ENCODE measurements around the gene SYCE3.
"Not testable (repeated sequence)": the region's sequence is repeated elsewhere in the genome, so short reads cannot be mapped to it uniquely, and the experiment has no call there.

The SYCE3 gene

DNA sequence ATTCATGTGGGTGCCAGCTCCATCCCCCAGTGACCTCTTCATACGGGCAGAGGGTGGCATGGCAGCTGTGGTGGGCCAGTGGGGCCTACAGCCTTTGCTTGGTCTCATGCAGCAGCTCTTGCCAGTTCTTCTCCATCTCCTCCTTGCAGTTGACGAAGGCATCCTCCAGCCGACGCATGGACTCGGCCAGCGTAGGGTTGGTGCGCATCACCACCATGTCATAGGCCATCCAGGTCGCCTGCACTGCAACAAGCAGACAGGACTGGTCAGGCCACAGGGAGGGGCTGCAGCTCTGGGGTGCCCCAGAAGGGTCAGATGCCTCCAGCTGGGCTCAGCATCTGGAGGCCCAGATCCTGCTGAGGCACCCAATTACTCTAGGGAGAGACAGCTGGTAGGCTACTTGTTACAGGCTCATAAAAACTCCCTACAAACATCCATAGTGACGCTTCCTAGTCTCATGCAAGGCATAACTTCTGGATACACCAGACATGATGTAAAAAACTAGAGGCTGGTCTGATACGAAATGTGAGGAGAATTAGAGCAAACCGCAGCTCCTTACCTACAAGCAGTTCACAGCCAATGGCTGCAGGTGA, 11.5 kb downstream of the SYCE3 start:
- in situ Hi-C loops (cut with HindIII; ENCODE audit: low sequenced_read_pairs) = no loop called here

DNA sequence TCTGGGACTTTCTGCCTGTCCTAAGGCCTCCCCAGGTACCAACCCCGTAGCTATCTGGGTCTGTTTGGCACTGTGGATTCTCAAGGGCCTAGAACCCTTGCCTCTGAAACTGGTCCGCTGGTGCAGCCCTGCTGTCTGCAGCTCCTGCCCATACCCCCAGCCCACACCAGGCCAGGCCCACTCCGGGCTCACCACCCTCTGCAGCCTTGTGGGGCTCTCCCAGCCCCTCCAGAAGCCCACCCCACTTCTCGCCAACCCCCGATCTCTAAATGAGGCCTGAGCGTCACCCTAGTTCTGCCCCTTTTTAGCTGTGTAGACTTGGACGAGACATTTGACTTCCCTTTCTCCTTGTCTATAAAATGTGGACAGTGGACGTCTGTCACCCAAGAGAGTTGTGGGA, 12.3 kb downstream of the SYCE3 start:
- in situ Hi-C loops (cut with HindIII; ENCODE audit: low sequenced_read_pairs) = no loop called here

DNA sequence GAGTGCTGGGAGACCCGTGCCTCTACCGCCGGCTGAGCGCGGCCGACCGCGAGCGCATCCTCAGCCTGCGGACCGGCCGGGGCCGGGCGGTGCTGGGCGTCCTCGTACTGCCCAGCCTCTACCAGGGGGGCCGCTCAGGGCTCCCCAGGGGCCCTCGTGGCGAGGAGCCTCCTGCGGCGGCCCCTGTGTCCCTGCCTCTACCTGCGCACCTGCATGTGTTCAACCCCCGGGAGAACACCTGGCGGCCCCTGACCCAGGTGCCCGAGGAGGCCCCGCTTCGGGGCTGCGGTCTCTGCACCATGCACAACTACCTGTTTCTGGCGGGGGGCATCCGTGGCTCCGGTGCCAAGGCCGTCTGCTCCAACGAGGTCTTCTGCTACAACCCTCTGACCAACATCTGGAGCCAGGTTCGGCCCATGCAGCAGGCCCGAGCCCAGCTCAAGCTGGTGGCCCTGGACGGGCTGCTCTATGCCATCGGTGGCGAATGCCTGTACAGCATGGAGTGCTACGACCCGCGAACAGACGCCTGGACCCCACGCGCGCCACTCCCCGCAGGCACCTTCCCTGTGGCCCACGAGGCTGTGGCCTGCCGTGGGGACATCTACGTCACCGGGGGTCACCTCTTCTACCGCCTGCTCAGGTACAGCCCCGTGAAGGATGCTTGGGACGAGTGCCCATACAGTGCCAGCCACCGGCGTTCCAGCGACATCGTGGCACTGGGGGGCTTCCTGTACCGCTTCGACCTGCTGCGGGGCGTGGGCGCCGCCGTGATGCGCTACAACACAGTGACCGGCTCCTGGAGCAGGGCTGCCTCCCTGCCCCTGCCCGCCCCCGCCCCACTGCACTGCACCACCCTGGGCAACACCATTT, 13.6 kb downstream of the SYCE3 start:
- in situ Hi-C loops (cut with HindIII; ENCODE audit: low sequenced_read_pairs) = no loop called here

DNA sequence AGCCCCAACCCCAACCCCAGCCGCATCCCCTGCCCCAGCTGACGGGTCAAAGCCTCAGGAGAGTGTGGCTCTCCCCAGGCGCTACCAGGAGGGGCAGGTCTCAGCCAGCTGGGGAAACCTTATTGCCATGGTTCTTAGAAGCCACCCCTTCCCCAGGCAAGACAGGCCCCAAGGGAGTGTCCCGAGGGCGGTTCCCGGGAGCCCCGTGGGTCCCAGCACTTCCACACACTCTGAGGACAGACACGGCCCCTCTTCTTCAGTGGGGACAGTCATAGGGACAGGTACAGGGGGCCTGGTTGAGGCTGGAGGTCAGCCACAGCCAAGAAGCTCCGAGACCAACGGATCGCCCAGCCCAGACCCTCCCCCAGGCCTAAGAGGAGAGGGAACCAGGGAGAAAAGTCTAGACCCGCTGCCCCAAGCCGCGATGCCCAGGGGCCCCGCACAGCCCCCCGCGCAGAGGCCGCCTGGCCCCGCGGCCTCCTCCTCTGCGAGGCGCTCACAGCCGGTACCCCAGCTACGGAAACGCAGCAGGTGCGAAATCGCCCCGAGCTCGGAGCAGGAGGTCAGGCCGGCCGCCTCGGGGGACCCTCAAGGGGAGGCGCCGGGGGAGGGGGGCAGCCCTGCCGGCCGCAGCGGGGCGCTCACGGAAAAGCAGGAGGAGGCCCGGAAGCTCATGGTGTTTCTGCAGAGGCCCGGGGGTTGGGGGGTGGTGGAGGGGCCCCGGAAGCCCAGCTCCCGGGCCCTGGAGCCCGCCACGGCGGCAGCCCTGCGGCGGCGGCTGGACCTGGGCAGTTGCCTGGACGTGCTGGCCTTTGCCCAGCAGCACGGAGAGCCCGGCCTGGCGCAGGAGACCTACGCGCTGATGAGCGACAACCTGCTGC, 14.4 kb downstream of the SYCE3 start:
- in situ Hi-C loops (cut with HindIII; ENCODE audit: low sequenced_read_pairs) = no loop called here

DNA sequence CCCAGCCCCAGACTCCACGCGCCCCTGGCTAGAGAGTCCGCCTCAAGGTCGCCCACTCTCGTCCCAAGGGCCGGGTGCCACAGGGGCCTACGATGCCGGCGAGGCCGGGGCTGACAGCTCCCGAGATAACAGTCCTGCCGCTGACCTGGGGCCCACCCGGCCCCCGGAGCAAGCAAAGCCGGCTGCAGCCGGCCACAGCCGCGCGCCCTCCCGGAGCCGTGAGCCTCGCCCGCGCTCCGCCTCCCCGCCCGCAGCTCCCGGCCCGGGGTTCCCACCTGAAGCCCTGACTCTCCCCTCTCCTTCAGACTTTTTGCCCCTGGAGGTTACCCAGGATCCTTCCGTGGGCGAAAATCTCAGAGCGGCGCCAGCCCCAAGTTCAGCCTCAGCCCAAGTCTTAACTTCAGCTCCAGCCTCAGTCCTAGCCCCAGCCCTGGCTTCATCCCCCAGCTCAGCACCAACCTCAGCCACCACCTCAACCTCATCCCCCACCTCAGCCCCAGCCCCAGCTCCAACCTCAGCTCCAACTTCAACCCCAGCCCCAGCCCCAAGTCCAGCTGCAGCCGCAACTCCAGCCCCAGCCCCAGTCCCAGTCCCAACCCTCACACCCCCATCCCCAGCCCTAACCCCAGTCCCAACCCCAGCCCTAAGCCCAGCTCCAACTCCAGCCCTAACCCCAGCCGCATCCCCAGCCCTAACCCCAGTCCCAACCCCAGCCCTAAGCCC, 15.3 kb downstream of the SYCE3 start:
- in situ Hi-C loops (cut with HindIII; ENCODE audit: low sequenced_read_pairs) = no loop called here

DNA sequence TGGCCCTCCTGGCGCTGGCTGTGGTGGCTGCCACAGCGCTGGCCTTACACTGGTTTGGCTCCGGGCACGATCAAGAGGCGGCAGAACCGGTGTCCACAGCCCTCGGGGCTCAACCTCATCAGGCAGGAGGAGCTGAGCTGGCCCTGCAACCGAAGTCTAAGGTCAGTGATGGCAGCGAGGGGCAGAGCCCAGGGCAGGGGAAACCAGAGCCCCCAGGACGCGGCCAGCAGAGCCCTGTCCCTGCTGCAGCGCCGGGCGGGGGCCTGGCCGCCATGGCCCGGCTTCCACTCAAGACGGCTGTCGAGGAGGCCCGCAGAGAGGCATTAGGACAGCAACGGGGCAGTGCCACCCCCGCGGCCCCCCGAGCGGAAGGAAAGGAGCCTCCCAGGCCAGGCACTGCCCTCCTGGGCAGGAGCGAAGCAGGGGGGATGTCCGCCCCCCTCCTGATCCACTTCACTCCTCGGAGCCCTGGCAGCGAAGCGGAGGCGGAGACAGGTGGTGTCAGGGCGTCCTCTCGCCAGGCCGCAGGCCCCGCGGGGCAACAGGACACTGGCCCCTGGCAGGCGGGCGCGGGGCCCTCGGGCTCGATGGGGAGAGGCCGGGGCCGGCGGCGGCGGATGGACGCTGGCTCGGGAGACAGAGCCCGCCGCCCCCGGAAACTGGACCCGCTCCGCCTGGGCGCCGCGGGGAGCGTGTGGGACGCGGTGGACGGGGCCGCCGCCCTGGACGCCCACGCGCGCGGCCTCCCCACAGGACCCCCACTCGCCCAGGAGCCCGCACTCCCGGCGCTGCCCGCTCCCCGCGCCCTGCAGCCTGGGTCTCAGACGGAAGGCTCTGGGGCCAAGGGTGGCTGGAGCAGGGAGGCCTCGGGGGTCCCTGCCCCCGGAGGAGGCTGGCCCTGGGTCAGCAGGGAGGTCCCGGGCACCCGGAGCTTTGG, 16.1 kb downstream of the SYCE3 start:
- in situ Hi-C loops (cut with HindIII; ENCODE audit: low sequenced_read_pairs) = no loop called here

DNA sequence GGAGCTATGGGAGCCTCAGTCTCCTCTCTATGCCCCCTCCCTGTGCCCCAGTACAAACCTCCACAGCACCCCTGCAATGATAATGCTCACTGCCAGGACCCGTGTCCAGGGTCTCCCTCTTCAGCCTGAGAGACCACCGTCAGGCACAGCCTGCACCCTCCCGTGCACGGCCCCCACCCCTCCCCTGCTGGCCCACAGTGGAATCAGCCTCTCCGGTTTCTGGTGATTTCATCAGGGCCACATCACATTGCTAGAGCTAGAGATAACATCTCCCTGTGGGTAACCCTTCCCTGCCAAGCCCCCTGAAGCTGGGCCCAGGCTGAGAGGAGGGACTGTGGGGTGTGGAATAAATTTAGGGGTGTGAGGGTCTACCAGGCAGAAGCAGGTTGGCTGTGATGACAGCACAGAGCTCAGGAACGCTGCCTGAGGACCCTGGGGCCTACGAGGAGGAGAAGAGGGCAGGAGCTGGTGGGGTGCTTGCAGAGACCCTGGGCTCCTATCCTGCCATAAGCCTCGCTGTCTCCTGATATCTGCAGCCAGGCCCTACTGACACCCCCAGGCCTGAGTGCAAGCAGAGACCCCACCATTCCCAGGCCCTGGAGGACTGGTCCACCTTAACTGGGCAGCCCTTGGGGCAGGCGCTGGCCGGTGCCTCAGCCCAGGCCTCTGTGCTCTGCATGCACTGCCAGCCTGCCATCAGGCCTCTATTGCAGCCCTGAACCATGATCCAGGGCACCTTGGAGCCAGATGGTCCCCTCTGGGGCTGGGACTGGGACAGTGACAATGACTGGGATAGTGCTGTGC, 17.0 kb downstream of the SYCE3 start, which contains the start of gene KLHDC7B:
KLHDC7B (plus strand) TSS at position 378 of the 804 bp plus-strand sequence; CDS start at position 723, 345 bp downstream.
- in situ Hi-C loops (cut with HindIII; ENCODE audit: low sequenced_read_pairs) = no loop called here

DNA sequence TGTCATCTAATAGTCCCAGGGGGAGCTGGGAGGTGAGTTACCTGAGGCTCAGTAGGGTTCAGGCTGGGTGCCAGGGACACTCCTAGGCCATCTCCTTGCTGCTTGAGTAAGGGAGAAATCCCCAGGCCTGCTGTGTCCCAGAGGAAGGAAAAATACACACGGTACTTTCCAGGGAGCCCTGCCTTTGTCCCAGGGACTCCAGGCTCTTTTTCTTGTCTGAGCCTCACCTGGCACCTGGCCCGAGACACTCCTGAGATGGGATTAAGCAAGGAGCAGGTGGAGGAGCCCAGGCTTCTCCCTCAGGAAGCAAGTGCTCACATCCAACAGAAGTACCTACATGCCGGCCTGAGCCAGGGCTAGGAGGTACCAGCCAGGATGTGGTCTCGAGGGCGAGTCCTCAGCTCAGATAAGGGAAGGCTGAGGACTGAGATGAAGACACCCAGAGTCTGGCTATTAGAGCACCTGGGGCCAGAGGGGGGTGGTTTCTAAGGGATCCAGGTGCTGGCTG, 17.9 kb downstream of the SYCE3 start:
- in situ Hi-C loops (cut with HindIII; ENCODE audit: low sequenced_read_pairs) = no loop called here

DNA sequence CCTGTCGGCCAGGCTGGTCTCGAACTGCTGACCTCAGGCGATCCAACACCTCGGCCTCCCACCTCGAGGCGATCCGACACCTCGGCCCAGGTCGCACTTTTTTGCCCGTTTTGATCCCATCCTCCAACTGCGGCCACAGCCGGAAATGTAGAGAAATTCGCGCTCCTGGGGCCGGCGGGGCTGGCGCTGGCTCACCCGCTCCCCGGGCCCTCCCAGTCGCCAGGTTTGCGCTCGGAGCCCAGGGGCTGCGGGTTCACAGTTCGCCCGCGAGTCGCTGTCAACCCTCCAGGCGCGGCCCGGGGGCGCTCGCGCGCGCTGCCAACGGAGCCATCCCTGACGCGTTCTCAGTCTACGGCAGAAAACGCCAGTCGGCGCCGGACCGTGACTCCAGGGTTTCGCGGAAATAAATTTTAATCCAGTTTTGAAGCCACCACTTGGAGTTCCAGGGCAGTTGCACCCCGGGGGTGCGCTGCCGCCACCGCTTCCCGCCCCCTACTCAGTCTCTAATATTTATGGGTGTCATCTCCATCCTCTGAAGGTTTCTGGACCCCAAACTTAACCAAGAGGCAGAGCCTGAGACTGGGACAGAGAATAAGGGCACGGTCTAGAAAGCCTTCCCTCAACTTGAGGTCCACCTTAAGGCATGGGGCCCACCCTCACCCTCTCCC, 18.5 kb downstream of the SYCE3 start:
- in situ Hi-C loops (cut with HindIII; ENCODE audit: low sequenced_read_pairs) = no loop called here

DNA sequence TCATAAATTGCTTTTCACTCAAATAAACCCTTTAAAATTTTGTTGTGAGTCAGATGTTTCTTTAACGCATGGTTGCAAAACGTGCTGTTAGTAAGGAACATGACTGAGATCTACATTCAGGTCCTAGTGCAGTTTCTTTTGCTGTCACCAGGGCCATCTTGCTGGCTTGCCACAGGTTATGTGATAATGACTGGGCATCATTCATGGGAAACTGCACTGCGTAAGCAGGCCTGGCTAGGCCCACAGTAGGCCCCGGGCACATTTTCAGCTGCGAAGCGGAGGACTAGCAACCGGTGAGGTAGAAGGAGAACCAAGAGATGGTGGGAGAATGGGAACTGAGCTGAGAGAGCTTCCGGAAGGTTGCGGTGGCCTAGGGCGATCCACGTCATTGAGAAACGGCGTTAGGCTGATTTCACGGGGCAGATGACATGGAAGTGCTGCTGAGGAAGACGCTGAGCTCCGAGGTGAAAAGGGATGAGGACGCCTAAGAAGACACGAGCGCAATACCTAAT, 20.2 kb downstream of the SYCE3 start:
- in situ Hi-C loops (cut with HindIII; ENCODE audit: low sequenced_read_pairs) = no loop called here

DNA sequence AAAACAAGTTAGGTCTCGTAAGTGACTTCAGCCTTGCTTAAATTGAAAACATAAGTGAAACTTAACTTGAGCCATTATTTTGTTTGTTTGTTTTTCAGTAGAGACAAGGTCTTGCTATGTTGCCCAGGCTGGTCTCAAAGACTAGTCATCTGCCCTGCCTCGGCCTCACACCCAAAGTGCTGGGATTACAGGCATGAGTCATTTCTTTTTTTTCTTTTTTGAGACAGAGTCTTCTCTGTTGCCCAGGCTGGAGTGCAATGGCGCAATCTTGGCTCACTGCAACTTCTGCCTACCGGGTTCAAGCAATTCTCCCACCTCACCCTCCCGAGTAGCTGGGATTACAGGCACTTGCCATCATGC, 21.1 kb downstream of the SYCE3 start:
- in situ Hi-C loops (cut with HindIII; ENCODE audit: low sequenced_read_pairs) = not testable (repeated sequence)

DNA sequence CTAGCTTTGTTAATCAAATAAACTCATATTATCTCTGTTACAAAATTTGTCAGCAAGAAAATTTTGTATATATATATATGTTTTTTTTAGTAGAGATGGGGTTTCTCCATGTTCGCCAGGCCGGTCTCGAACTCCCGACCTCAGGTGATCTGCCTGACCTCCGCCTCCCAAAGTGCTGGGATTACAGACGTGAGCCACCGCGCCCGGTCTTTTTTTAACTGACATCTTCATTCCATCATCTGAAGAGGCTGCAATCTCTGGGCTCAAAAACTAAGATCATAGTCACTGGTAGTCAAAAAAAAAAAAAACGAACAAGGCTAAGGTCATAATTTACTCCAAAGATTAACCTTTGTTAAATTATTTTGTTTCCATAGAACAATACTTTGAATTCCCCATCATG, 22.3 kb downstream of the SYCE3 start:
- in situ Hi-C loops (cut with HindIII; ENCODE audit: low sequenced_read_pairs) = no loop called here

DNA sequence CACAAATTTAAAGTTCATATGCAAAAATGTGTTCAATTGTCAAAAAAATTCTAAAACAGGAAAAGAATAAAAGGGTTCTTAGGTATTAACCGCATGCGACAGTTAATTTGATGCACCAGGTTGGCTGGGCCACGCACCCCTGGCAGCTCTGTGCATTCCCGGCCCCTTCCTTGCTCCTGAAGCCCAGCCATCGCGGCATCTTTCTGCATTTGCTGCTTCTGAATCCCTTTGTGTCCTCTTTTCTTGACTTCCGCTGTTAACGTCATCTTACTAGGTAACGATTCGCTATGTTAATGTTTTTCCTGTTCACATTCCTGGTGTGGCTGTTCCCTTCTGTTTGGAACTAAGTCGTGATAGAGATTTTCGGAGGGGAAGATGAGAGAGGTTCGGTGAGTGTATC, 25.0 kb downstream of the SYCE3 start:
- in situ Hi-C loops (cut with HindIII; ENCODE audit: low sequenced_read_pairs) = no loop called here

DNA sequence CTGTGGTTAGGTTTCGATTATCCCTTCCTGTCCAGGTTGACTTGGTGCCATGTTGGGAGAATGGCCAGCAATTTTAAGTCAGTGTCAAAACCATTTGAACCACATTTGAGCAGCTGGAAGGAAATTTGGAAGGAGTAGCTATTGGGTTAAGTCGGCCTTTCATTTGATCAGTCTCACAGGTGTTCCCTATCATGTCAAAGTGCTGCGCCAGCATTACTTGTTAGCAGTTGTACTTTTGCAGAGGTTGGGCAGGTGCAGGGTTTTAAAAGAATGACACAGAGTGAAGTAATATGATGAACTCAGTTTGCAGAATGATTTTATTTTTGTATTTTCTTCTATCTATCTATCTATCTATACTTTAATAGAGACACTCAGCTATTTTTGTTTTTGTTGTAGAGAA, 26.5 kb downstream of the SYCE3 start:
- in situ Hi-C loops (cut with HindIII; ENCODE audit: low sequenced_read_pairs) = no loop called here

DNA sequence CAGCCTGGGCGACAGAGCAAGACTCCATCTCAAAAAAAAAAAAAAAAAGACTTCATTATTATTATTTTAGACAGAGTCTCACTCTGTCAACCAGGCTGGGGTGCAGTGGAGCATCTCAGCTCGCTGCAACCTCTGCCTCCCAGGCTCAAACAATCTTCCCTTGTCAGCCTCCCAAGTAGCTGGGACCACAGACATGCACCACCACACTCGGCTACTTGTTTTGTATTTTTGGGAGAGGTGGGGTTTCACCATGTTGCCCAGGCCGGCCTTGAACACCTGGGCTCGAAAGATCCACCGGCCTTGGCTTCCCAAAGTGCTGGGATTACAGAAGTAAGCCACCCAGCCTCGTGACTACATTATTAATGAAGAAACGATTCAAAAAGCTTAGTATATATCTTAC, 27.6 kb downstream of the SYCE3 start:
- in situ Hi-C loops (cut with HindIII; ENCODE audit: low sequenced_read_pairs) = no loop called here

DNA sequence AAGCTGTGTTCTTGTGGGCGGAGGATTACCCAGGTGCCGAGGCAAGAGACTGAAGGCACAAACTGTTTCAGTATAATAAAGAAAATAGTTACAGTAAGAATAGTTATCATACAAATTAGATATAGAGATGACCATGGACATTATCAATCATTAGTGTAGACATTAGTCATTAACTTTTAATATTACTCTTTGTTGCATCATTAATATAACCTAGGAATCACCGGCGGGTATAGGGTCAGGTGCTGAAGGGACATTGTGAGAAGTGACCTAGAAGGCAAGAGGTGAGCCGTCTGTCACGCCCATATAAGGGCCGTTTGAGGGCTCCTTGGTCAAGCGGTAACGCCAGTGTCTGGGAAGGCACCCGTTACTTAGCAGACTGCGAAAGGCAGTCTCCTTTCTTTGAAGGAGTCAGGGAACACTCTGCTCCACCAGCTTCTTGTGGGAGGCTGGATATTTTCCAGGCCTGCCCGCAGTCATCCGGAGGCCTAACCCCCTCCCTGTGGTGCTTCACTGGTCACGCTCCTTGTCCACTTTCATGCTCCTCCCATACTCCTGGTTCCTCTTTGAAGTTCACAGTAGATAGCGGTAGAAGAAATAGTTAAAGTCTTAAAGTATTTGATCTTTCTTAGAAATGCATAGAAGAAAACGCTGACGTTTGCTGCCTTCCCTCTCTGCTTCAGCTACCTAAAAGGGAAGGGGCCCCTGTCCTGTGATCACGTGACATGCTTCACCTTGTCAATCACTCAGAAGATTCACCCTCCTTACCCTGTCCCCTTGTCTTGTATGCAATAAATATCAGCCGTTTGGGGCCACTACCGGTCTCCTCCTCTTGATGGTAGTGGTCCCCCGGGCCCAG, 28.6 kb downstream of the SYCE3 start:
- in situ Hi-C loops (cut with HindIII; ENCODE audit: low sequenced_read_pairs) = not testable (repeated sequence)

Measured in DLD1 (cell line).